ENCODE data around the gene VWA3B.

DNA sequence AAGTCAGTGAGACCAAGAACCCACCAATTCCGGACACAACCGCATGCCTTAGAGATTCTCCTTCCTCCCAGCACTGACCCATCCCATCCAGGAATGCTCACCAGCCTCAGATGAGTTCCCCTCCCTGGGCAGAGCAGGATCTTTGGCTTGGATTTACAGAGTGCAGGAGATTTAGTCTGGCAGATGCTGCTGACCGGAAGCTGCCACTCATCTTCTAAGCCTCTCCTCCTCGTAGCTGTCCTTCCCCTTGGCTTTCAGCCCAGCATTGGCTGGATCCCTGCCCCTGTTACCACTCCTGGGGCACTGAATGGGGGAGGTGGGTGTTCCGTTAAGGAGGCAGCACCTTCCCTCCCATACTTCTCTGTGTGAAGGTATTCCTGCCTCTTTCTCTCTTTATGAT is 53.2 kb downstream of the VWA3B start:
- TF ChIP-seq, protein P1, sequence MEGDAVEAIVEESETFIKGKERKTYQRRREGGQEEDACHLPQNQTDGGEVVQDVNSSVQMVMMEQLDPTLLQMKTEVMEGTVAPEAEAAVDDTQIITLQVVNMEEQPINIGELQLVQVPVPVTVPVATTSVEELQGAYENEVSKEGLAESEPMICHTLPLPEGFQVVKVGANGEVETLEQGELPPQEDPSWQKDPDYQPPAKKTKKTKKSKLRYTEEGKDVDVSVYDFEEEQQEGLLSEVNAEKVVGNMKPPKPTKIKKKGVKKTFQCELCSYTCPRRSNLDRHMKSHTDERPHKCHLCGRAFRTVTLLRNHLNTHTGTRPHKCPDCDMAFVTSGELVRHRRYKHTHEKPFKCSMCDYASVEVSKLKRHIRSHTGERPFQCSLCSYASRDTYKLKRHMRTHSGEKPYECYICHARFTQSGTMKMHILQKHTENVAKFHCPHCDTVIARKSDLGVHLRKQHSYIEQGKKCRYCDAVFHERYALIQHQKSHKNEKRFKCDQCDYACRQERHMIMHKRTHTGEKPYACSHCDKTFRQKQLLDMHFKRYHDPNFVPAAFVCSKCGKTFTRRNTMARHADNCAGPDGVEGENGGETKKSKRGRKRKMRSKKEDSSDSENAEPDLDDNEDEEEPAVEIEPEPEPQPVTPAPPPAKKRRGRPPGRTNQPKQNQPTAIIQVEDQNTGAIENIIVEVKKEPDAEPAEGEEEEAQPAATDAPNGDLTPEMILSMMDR (IDR thresholded peaks at IDR 0.05), result no peak
- TF ChIP-seq POLR2AphosphoS5 (IDR thresholded peaks at IDR 0.05), result no peak
- TF ChIP-seq POLR2A (IDR thresholded peaks at IDR 0.05), result no peak

Data from prostate gland (tissue), 2 donors.